K562 (cell line): ENCODE results near the gene SOX12. TPM values are rescaled to one million over a fixed set of nuclear protein-coding genes. Genes with fewer than 3 reads are reported as not detected.

ENCODE experiments used
- ARNT ChIP-seq, 2 experiments: fragments of 450-650 bp; IDR thresholded peaks; 2 replicates each; pipeline ENCODE4 v1.6.1; 2016; ENCODE audit warnings: mild to moderate bottlenecking in 1 of 2
- FOXK2 ChIP-seq, 2 experiments: fragments of 450-650 bp; IDR thresholded peaks in 1 of 2; conservative IDR thresholded peaks in 1 of 2; 2 replicates each; pipeline ENCODE4 v1.6.1; 2016; ENCODE audit warnings: low read depth in 2 of 2, mild to moderate bottlenecking in 1 of 2
- HLTF ChIP-seq: fragments of 450-650 bp; IDR thresholded peaks from 2 replicates; pipeline ENCODE4 v1.6.1; 2016
- MEIS2 ChIP-seq: fragments of 450-650 bp; IDR thresholded peaks from 2 replicates; pipeline ENCODE4 v1.6.1; 2014; ENCODE audit warnings: mild to moderate bottlenecking; ENCODE audit not compliant: partially characterized antibody
- MIER1 ChIP-seq: fragments of 450-650 bp; IDR thresholded peaks from 2 replicates; pipeline ENCODE4 v1.6.1; 2016; ENCODE audit warnings: antibody characterized with exemption, mild to moderate bottlenecking, low read depth
- MXI1 ChIP-seq: IDR thresholded peaks from 2 replicates; pipeline ENCODE4 v1.6.1; 2011; ENCODE audit warnings: low read depth, mild to moderate bottlenecking, improper control_type of control experiment, low read length
- NR2C2 ChIP-seq, 2 experiments: fragments of 200-800 bp in 1 of 2; sonication (Bioruptor generic) in 1 of 2; sonication (generic) in 1 of 2; formaldehyde crosslinking in 1 of 2; IDR thresholded peaks; 2 replicates each; pipeline versions ENCODE4 v1.6.1 to v1.8.0; 2016 to 2022; ENCODE audit warnings: mild to moderate bottlenecking in 1 of 2, missing compliant biosample characterization in 1 of 2, missing genetic modification characterization in 1 of 2, missing genetic modification reagents in 1 of 2
- ZBTB40 ChIP-seq, 2 experiments: fragments of 450-650 bp in 1 of 2; sonication (generic) in 1 of 2; formaldehyde crosslinking in 1 of 2; IDR thresholded peaks; 2 replicates each; pipeline versions ENCODE4 v1.7.1 to v1.9.0; 2016 to 2022; ENCODE audit warnings: inconsistent platforms in 1 of 2, mild to moderate bottlenecking in 1 of 2, missing genetic modification reagents in 1 of 2
- ZNF263 ChIP-seq: sonication (generic); formaldehyde crosslinking; IDR thresholded peaks from 2 replicates; pipeline ENCODE4 v1.8.0; 2022; ENCODE audit warnings: mild to moderate bottlenecking, missing genetic modification reagents, borderline replicate concordance
- ZNF639 ChIP-seq, 2 experiments: fragments of 200-800 bp in 1 of 2; sonication (Bioruptor generic) in 1 of 2; sonication (generic) in 1 of 2; formaldehyde crosslinking in 1 of 2; IDR thresholded peaks in 1 of 2; conservative IDR thresholded peaks in 1 of 2; 2 replicates each; pipeline versions ENCODE4 v1.5.0 to v1.6.1; 2016 to 2020; ENCODE audit warnings: missing compliant biosample characterization in 1 of 2, missing genetic modification characterization in 1 of 2, missing genetic modification reagents in 1 of 2
- polyA plus RNA-seq, 8 experiments: library from polyadenylated mRNA; depleted of rRNA in 4 of 8; stranded (reverse) in 5 of 8; unstranded in 3 of 8; fragments of >200 nt; fragmentation: Nextera tagmentation in 2 of 8; fragmentation: Illumina TruSeq in 1 of 8; extraction: Ambion mirVana in 2 of 8; extraction: Trizol in 1 of 8; gene quantifications; 2 replicates each; pipeline versions ENCODE4 v1.2.1 to v1.2.3, GENCODE V29; 2011 to 2014; ENCODE audit warnings: inconsistent platforms in 1 of 8, missing spikeins in 1 of 8
- total RNA-seq, 7 experiments: library from RNA; depleted of rRNA in 6 of 7; stranded (reverse); fragments of >200 nt in 6 of 7; fragmentation: Illumina TruSeq in 2 of 7; extraction: Trizol in 2 of 7; gene quantifications; 2 replicates each; pipeline versions ENCODE4 v1.2.1 to v1.2.3, GENCODE V29; 2011 to 2021; ENCODE audit warnings: low replicate concordance in 1 of 7

SOX12 gene
- total and polyA plus RNA-seq, 9 of the 15 experiments (the other 6 are each of a cell fraction or from before 2014, with no cell fraction given) = 0.42 to 26.3 (median 2.6) TPM

DNA sequence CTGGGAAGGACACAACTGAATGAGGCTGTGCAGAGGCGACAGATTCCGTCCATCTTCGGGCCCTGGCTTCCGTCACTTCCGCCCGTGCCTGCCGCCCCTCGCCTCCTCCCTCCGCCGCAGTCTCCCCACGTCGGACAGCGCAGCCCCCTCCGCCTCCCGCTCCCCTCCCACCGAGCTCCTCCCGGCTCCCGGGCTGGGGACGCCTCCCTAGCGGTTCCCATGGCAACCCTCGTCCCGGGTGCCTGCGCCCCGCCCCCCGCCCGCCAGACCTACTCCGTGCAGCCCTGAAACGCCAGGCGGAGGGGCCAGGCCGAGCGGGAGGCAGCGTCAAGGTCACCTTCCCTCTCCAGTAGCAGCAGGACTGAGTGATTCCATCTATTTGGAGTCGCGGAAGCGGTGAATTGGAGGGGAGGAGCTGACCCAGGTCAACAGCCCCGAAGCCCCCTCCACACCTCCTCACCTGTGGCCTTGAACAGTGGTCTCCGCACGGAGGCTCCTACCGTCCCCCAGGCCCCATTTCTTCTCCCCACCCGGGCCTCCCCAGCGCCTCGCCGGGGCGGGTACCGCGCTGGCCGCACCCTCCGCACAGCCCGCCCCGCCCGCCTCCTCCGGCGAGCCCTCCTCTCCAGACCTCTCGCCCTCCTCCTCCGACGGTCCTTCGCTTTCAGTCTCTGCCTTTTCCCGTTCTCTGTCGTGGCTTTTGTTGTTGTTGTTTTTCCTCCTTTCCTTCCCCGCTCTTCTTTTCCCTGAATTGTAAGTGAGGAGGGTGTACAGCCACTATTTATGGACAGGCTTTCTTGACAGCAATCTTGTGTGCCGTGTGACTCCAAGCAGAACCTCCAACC is 22.5 kb downstream of the SOX12 start (continued):
- TF ChIP-seq ZBTB40 (IDR thresholded peaks at IDR 0.05) = peak; percentile 70
- no peak for TF ChIP-seq ZBTB40 (CRISPR knock-in tag; IDR thresholded peaks at IDR 0.05)
- peak in 1 of 2 experiments; percentile 84; a peak in 3 of 4 replicates for TF ChIP-seq ARNT (IDR thresholded peaks at IDR 0.05)
- peak; percentile 17 to 85; a peak in 2 of 4 replicates for TF ChIP-seq FOXK2 (conservative IDR thresholded peaks at IDR 0.05 in 1 of 2, IDR thresholded peaks at IDR 0.05 in 1 of 2; ENCODE audit: low read depth in 2 of 2)
- peak; percentile 78 for TF ChIP-seq MIER1
- TF ChIP-seq ZNF639 (CRISPR knock-in tag; conservative IDR thresholded peaks at IDR 0.05 in 1 of 2, IDR thresholded peaks at IDR 0.05 in 1 of 2) = peak in 1 of 2 experiments; percentile 80; a peak in 2 of 4 replicates
- peak; percentile 90 for TF ChIP-seq ZNF263 (CRISPR knock-in tag)
- peak; percentile 88 for TF ChIP-seq MXI1
- TF ChIP-seq NR2C2 (CRISPR knock-in tag; IDR thresholded peaks at IDR 0.05) = no peak
- peak; percentile 46; the same call in 1 of the 2 replicates for TF ChIP-seq NR2C2 (tag; IDR thresholded peaks at IDR 0.05)
- TF ChIP-seq HLTF = peak; percentile 94; the same call in 1 of the 2 replicates
- peak; percentile 28 for TF ChIP-seq MEIS2
